KMS-11 (cell line): ENCODE results near the gene FLACC1.
A peak's percentile ranks its signal among the peaks of the same experiment; 100 is the strongest.

Experiments
- H2AFZ ChIP-seq: fragments of 200-600 bp; sonication (generic); 2 replicates; pipeline ENCODE4 v1.6.1; 2016; ENCODE audit warnings: antibody characterized with exemption, mixed run types, low read depth
- H3K27ac ChIP-seq: fragments of 200-600 bp; sonication (generic); 2 replicates; pipeline ENCODE4 v1.6.1; 2016; ENCODE audit warnings: mild to moderate bottlenecking, mixed run types
- H3K27me3 ChIP-seq: fragments of 200-600 bp; sonication (generic); 2 replicates; pipeline ENCODE4 v1.6.1; 2017; ENCODE audit warnings: mild to moderate bottlenecking, low read depth, mixed run types, moderate library complexity; ENCODE audit not compliant: insufficient read depth
- H3K36me3 ChIP-seq: fragments of 200-600 bp; sonication (generic); 2 replicates; pipeline ENCODE4 v1.6.1; 2017; ENCODE audit warnings: mild to moderate bottlenecking, mixed run types; ENCODE audit not compliant: insufficient read depth
- H3K4me1 ChIP-seq: fragments of 200-600 bp; sonication (generic); 2 replicates; pipeline ENCODE4 v1.6.1; 2016; ENCODE audit warnings: mild to moderate bottlenecking, low read depth, mixed run types; ENCODE audit not compliant: poor library complexity, severe bottlenecking
- H3K4me2 ChIP-seq: fragments of 200-600 bp; sonication (generic); 2 replicates; pipeline ENCODE4 v1.7.0; 2016; ENCODE audit warnings: mild to moderate bottlenecking, mixed run types
- H3K4me3 ChIP-seq: fragments of 200-600 bp; sonication (generic); IDR thresholded peaks from 2 replicates; pipeline ENCODE4 v1.6.1; 2017; ENCODE audit warnings: low read depth, low read length, mixed read lengths; ENCODE audit not compliant: insufficient read depth
- H3K79me2 ChIP-seq: fragments of 200-600 bp; sonication (generic); 2 replicates; pipeline ENCODE4 v1.6.1; 2016; ENCODE audit warnings: low read depth, mixed run types; ENCODE audit not compliant: insufficient read depth
- H3K9ac ChIP-seq: fragments of 200-600 bp; sonication (generic); 2 replicates; pipeline ENCODE4 v1.6.1; 2016; ENCODE audit warnings: mild to moderate bottlenecking, mixed run types
- H4K20me1 ChIP-seq: fragments of 200-600 bp; sonication (generic); 2 replicates; pipeline ENCODE4 v1.6.1; 2016; ENCODE audit warnings: mild to moderate bottlenecking, mixed run types; ENCODE audit not compliant: insufficient read depth
- CTCF ChIP-seq: fragments of 200-600 bp; sonication (generic); conservative IDR thresholded peaks from 2 replicates; pipeline ENCODE4 v1.6.1; 2017; ENCODE audit warnings: low read depth, mild to moderate bottlenecking, antibody characterized with exemption, low read length, moderate library complexity, mixed read lengths

FLACC1 gene

GRCh38 chr2:201263779-201264178 lies 93.4 kb downstream of the FLACC1 start:
- Histone ChIP-seq H3K36me3 (no peaks in the 10 kb centered on the region), H3K4me2 (peak overlapping the region; percentile 99), H3K4me3 (no peak overlapping the region), H3K27ac (peak overlapping the region; percentile 96; the same call in 1 of the 2 replicates), H3K4me1 (peaks cover 75% of the 10 kb centered on the region), H3K9ac (peak overlapping the region; percentile 82; the same call in 1 of the 2 replicates), H4K20me1 (no peaks in the 10 kb centered on the region), H3K27me3 (no peaks in the 10 kb centered on the region), H2AFZ (no peak overlapping the region), H3K79me2 (peaks cover 98% of the 10 kb centered on the region)
- no peak for TF ChIP-seq CTCF

GRCh38 chr2:201262718-201263117 lies 94.4 kb downstream of the FLACC1 start:
- Histone ChIP-seq H3K4me3 (no peak overlapping the region), H3K27ac (peak overlapping the region; percentile 96), H3K9ac (peak overlapping the region; percentile 82), H2AFZ (no peak overlapping the region), H3K27me3 (no peaks in the 10 kb centered on the region), H3K4me2 (peak overlapping the region; percentile 99), H4K20me1 (no peaks in the 10 kb centered on the region), H3K36me3 (no peaks in the 10 kb centered on the region), H3K4me1 (peaks cover 77% of the 10 kb centered on the region), H3K79me2 (peaks cover 90% of the 10 kb centered on the region)
- no peak for TF ChIP-seq CTCF

GRCh38 chr2:201261906-201262305 lies 95.2 kb downstream of the FLACC1 start:
- Histone ChIP-seq H2AFZ (no peak overlapping the region), H3K79me2 (peaks cover 82% of the 10 kb centered on the region), H3K9ac (peak overlapping the region; percentile 82), H3K4me3 (no peak overlapping the region), H3K4me2 (peak overlapping the region; percentile 99), H3K36me3 (no peaks in the 10 kb centered on the region), H3K27ac (peak overlapping the region; percentile 96), H3K4me1 (peaks cover 77% of the 10 kb centered on the region), H4K20me1 (no peaks in the 10 kb centered on the region), H3K27me3 (no peaks in the 10 kb centered on the region)
- no peak for TF ChIP-seq CTCF

GRCh38 chr2:201261471-201261870 lies 95.7 kb downstream of the FLACC1 start:
- Histone ChIP-seq H2AFZ (no peak overlapping the region), H3K9ac (peak overlapping the region; percentile 82), H3K79me2 (peaks cover 82% of the 10 kb centered on the region), H3K27ac (peak overlapping the region; percentile 96), H3K4me2 (peak overlapping the region; percentile 99), H3K36me3 (no peaks in the 10 kb centered on the region), H4K20me1 (no peaks in the 10 kb centered on the region), H3K4me3 (no peak overlapping the region), H3K4me1 (peaks cover 77% of the 10 kb centered on the region), H3K27me3 (no peaks in the 10 kb centered on the region)
- TF ChIP-seq CTCF = no peak
